GM21381 (cell line): ENCODE measurements around the gene BTBD8.

Source experiments
- ATAC-seq: cut with Tn5 transposase; IDR thresholded peaks from one replicate; pipeline ENCODE4 v1.9.1; 2021; ENCODE audit warnings: mild to moderate bottlenecking, moderate library complexity; ENCODE audit not compliant: unreplicated experiment

BTBD8 gene

DNA sequence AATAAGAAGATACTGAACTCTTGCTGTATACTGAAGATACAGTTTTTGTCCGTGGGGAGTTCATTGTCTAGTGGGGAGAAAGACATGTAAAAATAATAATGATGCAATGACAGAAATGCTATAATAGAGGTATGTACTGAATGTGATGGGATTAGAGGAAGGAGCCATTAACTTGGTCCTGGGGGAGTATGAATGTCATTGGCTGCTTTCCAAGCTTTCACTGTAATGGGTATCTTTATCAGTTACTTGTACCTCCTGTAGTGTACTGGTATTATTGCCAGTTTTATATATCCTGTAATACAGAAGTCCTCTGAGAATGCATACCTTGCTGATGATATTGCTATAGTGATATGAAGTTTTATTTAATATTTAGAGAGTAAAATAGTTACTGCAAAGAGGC is 7.4 kb downstream of the BTBD8 start:
- ATAC-seq: no peak

- ATAC-seq: no peak
Observed at GRCh38 chr1:92091625-92092024, 11.5 kb downstream of the BTBD8 start.

GRCh38 chr1:92094090-92094489 is 13.9 kb downstream of the BTBD8 start:
- ATAC-seq: no peak

DNA sequence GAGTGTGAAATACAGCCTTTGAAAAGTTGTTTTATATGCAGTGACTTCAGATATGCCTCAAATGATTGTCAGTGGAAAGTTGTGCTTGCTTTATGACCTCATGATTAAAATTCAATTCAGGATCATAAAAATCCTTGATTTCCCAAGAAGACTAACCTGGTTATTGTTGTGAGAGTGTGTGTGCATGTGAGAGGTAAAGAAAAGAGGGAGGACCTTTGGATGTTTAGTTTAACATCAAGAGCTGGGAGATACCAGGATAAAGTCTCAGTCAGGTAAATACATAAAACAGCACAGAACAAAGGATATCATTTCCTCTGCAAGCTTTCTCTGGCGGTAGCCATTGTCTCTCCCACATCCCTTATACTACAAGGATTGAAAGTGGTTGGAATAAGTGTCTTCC is 14.4 kb downstream of the BTBD8 start:
- ATAC-seq: no peak

- ATAC-seq: no peak
Observed at GRCh38 chr1:92095874-92096273, 15.7 kb downstream of the BTBD8 start.

GRCh38 chr1:92096317-92096716 is 16.2 kb downstream of the BTBD8 start:
- ATAC-seq: no peak

DNA sequence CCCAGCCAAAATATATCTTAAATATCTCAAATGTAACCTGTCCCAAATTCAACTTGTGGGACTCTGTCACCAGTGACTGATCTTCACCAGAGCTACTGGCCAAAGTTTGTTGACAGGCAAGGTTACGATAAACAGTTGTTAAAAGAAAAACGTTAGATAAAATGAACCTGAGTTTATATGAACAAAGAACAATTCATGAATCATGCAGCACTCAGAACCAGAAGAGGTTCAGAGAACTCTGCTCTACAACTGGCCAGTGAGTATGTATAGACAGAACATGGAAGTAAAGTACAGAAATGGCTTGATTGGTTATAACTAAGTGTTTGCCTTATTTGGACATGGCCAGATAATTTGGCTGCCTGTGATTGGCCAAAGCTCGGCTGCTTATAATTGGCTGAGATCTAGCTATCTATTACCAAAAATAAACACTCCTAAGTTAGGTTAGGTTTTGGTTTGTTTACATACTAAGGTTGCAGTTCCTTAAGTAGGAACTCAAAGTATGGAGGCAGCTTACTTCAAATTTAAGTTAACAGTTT is 25.5 kb downstream of the BTBD8 start:
- ATAC-seq: no peak

- ATAC-seq: no peak
Observed at GRCh38 chr1:92108631-92109030, 28.5 kb downstream of the BTBD8 start.

DNA sequence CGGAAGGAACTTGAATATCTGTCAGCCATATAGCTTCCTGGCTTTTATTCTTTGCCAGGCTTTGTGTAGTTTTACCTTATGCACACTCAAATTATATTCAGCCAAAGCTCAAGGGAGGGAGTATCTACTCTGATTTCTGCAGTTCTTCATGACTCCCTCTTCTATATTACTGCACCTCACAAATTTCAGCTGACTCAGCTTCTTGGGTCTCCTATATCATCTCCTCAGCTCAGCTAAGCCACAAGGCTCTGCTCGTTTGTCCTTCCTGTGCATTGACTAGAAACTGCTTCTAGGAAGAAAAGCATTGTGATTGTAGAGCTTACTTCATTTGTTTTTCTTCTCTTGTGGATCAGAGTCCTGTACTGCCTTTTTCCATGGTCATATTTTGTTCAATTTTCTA is 37.4 kb downstream of the BTBD8 start:
- no peak for ATAC-seq

GRCh38 chr1:92118826-92119225 is 38.7 kb downstream of the BTBD8 start:
- no peak for ATAC-seq

GRCh38 chr1:92123868-92124267 is 43.7 kb downstream of the BTBD8 start:
- no peak for ATAC-seq

DNA sequence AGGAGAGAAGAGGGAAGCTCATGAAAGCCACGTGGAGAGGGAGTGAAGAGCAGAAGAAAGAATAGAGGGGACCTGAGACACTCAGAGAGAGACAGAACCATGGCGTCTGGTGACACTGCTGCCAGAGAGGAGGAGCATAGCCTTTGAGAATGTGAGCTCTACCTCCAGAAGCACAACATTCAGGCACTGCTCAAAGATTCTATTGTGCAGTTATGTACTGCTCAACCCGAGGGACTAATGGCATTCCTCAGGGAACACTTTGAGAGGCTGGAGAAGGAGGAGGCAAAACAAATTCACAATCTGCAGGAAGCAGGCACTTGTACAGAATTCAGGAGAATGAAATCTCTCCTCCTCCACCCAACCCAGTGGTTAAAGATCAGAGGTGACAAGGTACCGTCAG is 45.1 kb downstream of the BTBD8 start:
- ATAC-seq: no peak

- ATAC-seq: no peak
Observed at GRCh38 chr1:92126088-92126487, 45.9 kb downstream of the BTBD8 start.

DNA sequence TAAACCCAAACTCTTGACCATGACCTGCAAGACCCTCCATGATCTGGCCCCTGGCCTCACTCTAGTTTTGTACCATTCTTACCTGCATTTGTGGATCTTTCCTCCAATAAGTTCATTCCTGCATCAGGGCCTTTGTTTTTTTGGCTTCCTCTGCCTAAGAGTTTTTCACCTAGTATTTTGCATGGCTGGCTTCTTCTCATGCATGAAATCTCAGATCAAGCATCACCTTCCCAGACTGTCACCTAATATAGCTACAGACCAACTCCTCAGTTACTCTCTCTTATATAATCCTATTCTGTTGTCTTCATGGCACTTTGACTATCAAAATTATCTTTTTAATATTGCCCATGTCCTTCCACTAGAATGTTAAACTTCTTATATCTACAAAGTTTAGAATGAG is 54.2 kb downstream of the BTBD8 start:
- ATAC-seq: no peak

DNA sequence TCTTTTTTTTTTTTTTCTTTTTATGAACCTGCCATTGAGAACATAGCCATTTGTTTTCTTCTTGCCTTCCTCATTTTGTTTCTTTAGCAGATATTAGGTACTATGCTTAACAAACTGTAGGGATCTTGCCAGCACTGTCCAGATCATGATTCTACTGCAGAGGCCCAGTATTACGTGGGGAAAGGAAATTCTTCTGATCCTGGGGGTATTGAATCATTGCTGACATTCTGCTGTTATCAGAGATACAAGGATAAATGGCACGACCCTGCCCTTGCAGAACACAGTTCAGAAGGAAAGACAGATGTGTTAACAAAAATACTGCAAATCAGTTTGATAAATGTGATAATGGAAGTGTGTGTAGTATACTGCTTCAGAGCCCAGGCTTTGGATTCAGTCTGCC is 56.2 kb downstream of the BTBD8 start:
- ATAC-seq: no peak

DNA sequence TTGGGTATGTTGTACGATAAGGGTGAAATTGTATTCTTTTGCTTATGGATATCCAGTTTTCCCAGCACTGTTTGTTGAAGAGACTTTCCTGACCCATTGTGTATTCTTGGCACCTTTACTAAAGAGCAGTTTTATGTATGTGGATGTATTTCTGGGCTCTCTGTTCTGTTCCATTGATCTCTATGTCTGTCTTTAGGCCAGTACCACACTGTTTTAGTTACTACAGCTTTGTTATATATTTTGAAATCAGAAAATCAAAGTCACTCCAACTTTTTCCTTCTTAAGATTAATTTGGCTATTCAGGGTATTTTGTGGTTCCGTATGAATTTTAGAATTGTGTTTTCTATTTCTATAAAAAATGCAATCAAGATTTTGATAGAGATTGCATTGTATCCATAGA is 74.8 kb downstream of the BTBD8 start:
- no peak for ATAC-seq

GRCh38 chr1:92159593-92159992 is 79.4 kb downstream of the BTBD8 start:
- no peak for ATAC-seq

GRCh38 chr1:92165389-92165788 is 85.2 kb downstream of the BTBD8 start:
- no peak for ATAC-seq

DNA sequence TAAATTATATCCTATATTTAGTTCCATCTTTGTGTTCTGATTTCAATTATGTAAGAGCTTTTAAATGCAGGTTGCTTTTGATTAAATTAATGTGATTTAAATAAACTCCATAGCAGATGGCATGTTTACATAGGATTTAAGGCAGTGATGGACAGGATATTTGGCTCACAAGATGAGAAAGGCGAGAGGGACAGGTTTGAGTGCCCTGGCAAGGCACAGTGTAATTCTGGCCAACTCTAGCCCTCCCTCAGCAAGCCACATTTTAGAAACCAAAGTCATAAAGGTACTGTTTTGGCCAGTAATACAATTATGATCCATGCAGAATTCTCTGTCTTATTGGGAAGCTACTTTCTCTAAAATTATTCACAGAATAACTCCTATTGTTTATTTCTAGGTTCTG is 87.0 kb downstream of the BTBD8 start:
- ATAC-seq: no peak

- ATAC-seq: no peak
Observed at GRCh38 chr1:92168657-92169056, 88.5 kb downstream of the BTBD8 start.

DNA sequence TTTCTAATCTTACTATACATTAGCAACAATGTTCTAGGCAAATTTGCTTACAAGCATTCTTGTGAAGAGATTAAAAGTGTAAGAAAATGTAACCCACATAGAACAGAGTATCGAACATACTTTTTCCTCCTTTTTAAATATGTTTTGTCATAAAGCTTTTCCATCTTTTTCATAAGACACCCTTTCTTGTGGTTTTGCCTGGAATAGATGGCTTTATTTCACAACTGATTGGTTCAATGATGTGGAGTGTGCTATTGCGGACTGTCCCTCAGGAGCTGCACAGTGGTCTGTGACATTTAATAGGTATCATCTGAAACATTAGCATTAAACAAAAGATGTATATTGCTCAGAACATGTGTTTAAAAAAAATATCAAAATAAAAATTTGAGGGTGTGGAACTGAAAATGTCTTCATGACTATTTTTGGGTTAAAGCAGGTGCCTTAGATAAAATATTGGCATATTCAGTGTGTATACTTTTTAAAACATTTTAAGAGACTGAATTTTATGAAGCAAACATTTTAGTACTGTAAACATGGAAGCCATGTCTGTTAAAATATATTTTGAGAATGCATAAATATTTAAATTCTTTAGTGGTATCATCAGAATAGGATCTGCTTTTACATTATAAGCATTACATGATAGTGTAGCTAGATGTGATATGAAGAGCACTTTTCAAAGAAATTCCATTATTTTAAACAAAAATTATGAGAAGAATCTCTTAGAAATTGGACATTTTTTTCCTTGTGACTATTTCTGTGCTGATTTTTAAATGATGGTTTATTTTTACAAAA is 89.3 kb downstream of the BTBD8 start:
- no peak for ATAC-seq

DNA sequence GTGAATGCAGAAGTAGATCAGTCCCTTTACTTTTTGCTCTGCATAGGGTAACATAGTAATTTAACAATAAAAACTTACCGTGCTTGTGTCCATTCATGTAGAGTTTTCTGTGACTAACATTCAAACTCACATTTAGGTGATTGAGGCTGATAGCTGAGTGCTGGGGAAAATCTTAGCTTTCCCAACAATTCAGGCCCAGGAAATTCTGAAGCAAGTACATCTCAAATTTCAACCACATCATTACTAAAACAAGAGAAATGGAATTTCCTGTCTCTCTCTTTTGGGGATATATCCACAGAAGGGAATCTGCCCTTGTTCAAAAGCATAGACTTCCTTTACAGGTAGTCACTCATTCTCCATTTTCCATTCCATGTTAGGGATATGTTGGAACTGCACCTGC is 104.5 kb downstream of the BTBD8 start:
- ATAC-seq: no peak

DNA sequence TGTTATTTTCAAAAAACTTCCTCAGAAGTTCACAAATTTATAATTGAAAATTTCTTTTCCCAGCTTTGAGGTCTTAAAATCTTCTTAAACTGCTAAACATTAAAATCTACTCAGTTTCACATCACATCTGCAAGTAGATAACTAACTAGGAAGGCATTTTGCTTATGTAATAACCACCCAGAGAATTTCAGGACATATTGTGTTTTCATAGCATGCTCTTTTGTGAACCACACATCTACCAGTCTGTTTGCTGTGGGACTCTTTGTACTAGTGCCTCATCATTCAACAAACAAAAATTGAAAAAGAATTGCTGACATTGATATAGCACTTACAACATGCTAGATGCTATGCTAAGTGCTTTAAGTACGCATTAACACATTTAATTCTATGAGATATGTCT is 105.9 kb downstream of the BTBD8 start:
- ATAC-seq: no peak
